Forelimb muscle (tissue), 1 donor: ENCODE measurements around the gene AFG3L2. TPM values are rescaled to one million over a fixed set of nuclear protein-coding genes. Genes with fewer than 3 reads are reported as not detected.

Experiments used
- DNase-seq: peaks from one replicate; pipeline ENCODE4 v3.0.0-alpha.2; 2013; ENCODE audit warnings: low read depth
- polyA plus RNA-seq: library from polyadenylated mRNA; unstranded; fragments of 120-200 nt; gene quantifications from one replicate; pipeline ENCODE4 v1.2.1, GENCODE V29; 2013; ENCODE audit not compliant: insufficient read length

AFG3L2 gene
- polyA plus RNA-seq, 1 donor = 53.7 TPM

DNA sequence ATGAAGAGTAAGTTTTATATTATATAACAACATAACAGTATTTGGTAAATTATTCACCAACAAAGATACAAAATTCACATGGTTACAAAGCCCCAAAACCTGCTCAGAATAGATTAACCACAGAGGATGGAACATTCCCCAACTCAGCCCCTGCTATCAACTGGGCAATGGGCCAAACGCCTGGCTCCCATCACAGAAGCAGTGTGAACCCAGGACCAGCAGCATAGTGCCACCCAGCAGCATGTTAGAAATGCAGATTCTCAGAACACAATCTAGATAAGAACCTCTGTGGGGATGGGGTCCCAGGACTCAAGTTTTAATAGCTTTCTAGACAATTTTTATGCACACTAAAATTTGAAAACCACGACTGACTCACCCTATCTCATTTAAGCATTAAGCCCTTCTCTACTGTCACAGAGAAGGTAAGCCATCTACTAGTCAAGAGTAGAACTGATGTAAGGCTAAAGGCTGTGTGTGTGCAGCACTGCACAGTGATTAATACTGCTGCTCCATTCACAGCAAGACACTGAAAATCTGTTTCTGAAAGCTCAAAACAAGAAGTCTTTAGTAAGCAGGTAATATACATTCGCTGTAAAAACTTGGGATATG, 15.2 kb downstream of the AFG3L2 start:
- no peak for DNase-seq

GRCh38 chr18:12359515-12359927, 17.5 kb downstream of the AFG3L2 start:
- no peak for DNase-seq

GRCh38 chr18:12352188-12352587, 24.8 kb downstream of the AFG3L2 start:
- DNase-seq = no peak

- DNase-seq = no peak
Observed at GRCh38 chr18:12347895-12348294, 29.1 kb downstream of the AFG3L2 start.

DNA sequence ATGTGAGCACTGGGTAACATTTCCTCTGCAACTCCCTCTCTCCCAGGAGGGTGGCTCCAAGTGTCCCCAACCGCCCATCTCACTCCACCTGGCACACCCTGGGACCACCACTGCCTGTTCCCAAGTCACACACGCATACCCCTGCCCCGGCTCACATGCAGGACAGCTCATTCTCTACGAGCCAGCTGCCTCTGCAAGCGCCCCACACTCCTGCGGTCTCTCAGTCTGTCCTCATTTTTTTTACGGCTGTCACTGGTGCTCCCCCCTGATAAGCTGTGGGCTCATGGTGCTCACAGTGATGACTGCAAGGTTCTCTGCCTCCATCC, 30.8 kb downstream of the AFG3L2 start:
- DNase-seq = no peak

GRCh38 chr18:12345491-12346239, 31.4 kb downstream of the AFG3L2 start:
- DNase-seq = no peak

DNA sequence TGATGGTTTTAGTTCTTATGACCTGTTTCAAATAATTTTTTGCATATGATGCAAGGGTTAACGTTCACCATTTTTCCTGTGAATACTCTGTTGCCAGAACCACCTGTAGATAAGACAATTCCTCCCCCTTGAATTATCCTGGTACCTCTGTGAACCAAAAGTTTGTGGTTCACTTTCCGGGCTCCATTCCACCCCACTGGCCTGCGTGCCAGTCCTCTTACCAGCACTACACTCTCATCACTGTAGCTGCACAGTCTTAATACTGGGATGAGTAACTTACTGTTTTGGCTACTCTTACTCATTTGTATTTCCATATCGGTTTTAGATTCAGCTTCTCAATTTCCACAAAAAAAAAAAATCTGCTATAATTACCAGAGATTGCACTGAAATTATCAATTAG, 34.4 kb downstream of the AFG3L2 start:
- no peak for DNase-seq

GRCh38 chr18:12340945-12341660, 35.9 kb downstream of the AFG3L2 start:
- DNase-seq = no peak

DNA sequence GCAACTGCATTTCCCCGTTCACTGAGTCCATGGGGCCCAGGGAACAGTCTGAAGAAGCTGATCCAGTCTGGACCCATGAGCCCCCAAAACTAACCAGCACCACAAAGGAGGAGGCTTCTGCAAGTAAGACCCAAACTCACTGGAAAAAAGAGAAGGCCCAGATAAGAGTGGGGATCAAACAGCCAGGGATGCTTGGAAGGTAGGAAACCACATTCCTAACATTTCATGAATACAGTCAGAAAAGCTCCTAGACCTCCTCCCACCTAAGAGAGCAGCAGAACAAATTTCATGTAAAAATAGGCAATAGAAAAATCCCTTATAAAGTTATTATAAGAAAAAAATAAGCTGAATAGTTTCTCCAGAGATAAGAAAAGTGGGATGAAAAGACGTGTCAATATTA, 38.6 kb downstream of the AFG3L2 start:
- DNase-seq = no peak

GRCh38 chr18:12336887-12337286, 40.1 kb downstream of the AFG3L2 start:
- no peak for DNase-seq

DNA sequence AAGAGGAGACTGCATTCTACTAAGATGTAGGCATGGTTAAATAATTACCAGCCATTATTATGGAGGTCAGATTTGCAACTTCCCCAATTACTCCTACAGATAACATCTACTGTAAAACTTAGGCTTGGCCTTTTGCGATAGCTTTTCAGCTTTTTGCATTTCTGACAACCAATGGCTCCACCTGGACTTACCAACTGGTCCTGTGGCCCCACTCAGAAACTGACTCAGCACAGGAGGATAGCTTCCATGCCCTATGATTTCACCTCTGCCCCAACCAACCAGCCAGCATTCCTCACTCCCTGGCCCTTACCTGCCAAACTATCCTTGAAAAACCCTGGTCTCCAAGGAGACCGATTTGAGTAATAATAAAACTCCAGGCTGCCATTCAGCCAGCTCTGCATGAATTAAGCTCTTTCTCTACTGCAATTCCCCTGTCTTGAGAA, 40.8 kb downstream of the AFG3L2 start:
- no peak for DNase-seq

DNA sequence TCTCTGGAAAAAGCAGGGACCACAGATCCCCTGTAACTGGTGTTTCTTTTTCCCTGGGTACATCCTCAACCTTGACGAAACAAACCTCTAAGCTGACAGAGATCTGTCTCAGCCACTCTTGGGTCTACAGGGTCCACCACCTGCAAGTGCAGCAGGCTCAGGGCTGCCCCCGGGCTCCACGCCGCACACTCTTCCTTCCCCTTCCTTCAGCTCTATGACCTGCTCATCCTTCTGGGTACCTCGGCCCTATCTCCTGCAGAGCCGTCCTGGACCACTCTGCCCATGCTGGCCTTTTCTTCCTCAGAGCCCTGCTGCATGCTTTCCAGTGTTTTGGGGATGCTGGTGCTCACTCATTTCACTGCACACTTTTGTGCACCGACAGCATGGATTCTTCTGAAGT, 41.5 kb downstream of the AFG3L2 start:
- DNase-seq = no peak

- no peak for DNase-seq
Observed at GRCh38 chr18:12334863-12335262, 42.2 kb downstream of the AFG3L2 start.

GRCh38 chr18:12334366-12334808, 42.6 kb downstream of the AFG3L2 start:
- DNase-seq = no peak

DNA sequence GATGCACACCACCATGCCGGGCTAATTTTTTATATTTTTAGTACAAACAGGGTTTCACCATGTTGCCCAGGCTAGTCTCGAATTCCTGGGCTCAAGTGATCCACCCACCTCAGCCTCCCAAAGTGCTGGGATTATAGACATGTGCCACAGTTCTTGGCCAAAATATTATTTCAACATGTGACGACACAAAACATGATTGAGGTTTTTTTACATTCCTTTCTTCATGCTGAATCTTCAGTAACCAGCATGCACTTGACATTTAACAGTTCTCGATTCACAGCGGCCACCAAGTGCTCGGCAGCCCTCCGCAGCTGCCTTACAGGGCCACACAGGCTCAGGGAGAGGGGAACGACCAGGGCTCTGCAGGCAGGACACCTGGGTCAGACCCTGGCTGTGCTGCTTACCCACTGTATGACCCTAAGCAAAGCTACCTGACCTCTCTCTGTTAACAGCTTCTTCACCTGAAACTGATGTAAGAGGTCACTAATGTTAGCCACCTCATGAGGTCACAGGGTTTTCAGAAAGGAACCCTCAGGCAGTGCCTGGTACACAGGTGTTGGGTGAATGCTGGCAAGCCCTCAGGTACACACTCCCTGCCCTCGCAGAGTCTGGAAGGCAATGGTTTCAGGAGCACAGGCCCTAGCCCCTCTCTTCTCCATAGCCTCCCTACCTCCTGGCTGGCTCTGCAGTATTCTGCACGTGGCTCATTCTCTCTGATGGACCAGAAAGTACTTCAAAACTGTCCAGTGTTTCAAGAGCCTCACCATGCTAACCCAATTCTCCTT, 43.3 kb downstream of the AFG3L2 start:
- no peak for DNase-seq

DNA sequence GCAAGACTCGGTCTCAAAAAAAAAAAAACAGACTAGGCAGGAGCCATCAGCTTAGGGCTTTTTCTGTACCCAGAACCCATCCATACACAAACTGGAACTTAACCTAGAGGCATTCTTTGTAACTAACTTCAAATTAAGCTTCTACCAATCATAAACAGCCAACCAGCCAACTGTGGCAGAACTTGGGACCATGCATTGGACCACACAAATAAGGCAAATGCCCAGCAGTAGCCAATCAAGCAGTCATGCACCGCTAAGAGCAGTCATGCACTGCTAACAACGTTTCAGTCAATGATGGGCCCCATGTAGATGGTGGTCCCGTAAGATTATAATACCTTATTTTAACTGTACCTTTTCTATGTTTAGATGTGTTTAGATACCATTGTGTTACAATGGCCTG, 46.3 kb downstream of the AFG3L2 start:
- DNase-seq = no peak

DNA sequence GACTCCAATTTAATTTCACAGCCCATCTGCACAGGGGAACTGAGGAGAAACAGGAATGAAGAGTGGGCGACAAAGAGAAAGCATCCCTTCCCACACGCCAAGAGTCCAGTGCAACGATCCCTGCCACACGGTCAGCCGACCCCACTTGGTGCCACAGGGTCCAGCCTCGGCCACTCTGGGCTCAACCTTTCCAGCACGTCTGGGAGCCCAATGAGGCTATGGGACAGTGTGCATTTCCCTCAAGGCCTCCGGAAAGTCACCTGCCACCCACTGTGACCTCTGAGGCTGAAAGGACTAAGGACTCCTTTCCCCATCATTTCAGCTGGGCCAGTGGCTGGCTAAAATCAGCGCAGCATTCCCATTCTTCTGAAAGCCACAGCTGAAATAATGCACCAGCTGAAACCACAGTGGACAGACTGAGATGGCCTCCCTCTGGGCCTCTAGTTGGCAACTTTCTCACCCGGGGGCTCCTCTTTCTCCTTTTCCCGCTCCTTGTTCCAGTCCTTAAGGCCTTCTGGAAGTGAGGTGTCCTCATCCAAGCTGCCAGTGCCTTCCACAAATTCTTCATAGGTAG, 47.8 kb downstream of the AFG3L2 start:
- DNase-seq = no peak

DNA sequence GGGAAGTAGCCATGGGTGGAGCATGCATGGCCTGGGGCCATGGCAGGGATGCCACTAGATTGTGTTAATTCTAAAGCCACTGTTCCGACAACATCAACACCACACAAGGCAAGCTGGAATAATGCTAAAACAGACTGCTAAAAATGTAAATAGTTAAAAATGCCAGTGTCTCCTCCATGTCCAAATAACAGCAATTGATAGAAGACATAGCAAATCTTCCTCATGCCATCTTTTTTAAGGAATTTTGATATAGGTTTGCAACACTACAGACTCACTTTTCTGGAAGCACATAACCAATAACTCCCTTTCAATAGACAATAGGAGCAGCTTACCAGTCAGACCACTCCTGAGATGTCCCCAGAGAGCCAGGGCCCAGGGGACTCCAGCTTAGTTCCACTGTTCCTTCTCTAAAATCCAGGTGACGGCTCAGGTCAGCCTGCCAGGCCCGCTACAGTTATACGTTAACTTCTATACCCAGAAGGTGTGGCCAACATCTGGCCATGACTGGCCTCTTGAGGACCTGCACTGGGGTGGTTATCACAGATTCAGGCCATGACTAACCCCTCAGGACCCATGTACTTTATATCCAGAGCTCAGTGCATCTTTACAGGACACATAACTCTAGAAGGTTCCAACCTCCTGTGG, 48.7 kb downstream of the AFG3L2 start:
- DNase-seq = no peak

- no peak for DNase-seq
Observed at GRCh38 chr18:12327510-12328178, 49.4 kb downstream of the AFG3L2 start.

- DNase-seq = no peak
Observed at GRCh38 chr18:12326711-12327460, 50.1 kb downstream of the AFG3L2 start.
